Psoas muscle (tissue), 8 donors: Measurements from ENCODE around the gene SPDYE4. TPM values are rescaled to one million over a fixed set of nuclear protein-coding genes. Genes with fewer than 3 reads are reported as not detected.

Experiments used
- ATAC-seq, 4 donors: fragments of 200-7000 bp; cut with Tn5 transposase; one replicate each; pipeline ENCODE4 v1.9.1; 2020; ENCODE audit warnings: moderate library complexity in 3 of 4, mild to moderate bottlenecking in 2 of 4
- DNase-seq, 2 donors: peaks; one replicate each; pipeline ENCODE4 v3.0.0-alpha.2; 2020
- H3K27ac ChIP-seq: fragments of 200-600 bp; one replicate; pipeline ENCODE4 v1.8.0; 2022
- H3K27me3 ChIP-seq, 3 donors: fragments of 200-600 bp in 1 of 3; one replicate each; pipeline versions ENCODE4 v1.6.1 to v1.8.0; 2013 to 2022; ENCODE audit warnings: low read length in 2 of 3, mild to moderate bottlenecking in 2 of 3, moderate library complexity in 1 of 3; ENCODE audit not compliant: insufficient read depth in 3 of 3
- H3K36me3 ChIP-seq, 2 donors: fragments of 200-600 bp in 1 of 2; one replicate each; pipeline versions ENCODE4 v1.6.1 to v1.8.0; 2013 to 2022; ENCODE audit warnings: low read depth in 1 of 2, mild to moderate bottlenecking in 1 of 2, moderate library complexity in 1 of 2; ENCODE audit not compliant: insufficient read depth in 1 of 2
- H3K4me1 ChIP-seq: fragments of 200-600 bp; one replicate; pipeline ENCODE4 v1.8.0; 2022
- H3K4me3 ChIP-seq: fragments of 200-600 bp; one replicate; pipeline ENCODE4 v1.8.0; 2022; ENCODE audit warnings: mild to moderate bottlenecking
- H3K9me3 ChIP-seq: fragments of 200-600 bp; one replicate; pipeline ENCODE4 v1.8.0; 2022
- WGBS, 3 donors: extraction: QIAGEN DNeasy Blood & Tissue Kit; methylation state at CpG; one replicate each; pipeline versions ENCODE4 v1.1.6 to v1.1.7; 2013; 5-methylcytosine and 5-hydroxymethylcytosine counted together
- intact Hi-C, 2 donors: fragments of 100-400 bp; cut with DNase I; formaldehyde crosslinking; loops; one replicate each; pipeline versions ENCODE4 v1.11.0 to v1.14.2; 2022
- polyA plus RNA-seq, 3 donors: library from polyadenylated mRNA; stranded (reverse); fragments of 200-250 nt; gene quantifications; one replicate each; pipeline ENCODE4 v1.2.3, GENCODE V29; 2013
- total RNA-seq, 4 donors: library from RNA; stranded (reverse); fragmentation: NEBNext Ultra II Directional in 2 of 4; extraction: Animal tissue kit (Norgen Biotek cat#: 25700) in 2 of 4; gene quantifications; one replicate each; pipeline versions ENCODE4 v1.2.1 to v1.2.4, GENCODE V29; 2021 to 2023
- TF ChIP-seq, protein P1 (sequence below): fragments of 200-600 bp; IDR thresholded peaks from one replicate; pipeline ENCODE4 v1.8.0; 2022; ENCODE audit warnings: antibody characterized with exemption
- donor health status: healthy with polysubstance abuse.
- donor health status: DM: no; HTN: no; CAD: no; lungs with moderate emphysema.
- donor health status: Bipolar disorder and iron deficiency.
- donor health status: healthy.
- donor health status: DM: yes; HTN: yes; CAD: no.
- donor health status: DM: no; HTN: no; CAD: no.
- donor health status: DM: no; HTN: no; CAD: no.
- donor health status: DM: yes; HTN: yes; CAD: no.

The SPDYE4 gene
- total and polyA plus RNA-seq, 7 donors: not detected

DNA sequence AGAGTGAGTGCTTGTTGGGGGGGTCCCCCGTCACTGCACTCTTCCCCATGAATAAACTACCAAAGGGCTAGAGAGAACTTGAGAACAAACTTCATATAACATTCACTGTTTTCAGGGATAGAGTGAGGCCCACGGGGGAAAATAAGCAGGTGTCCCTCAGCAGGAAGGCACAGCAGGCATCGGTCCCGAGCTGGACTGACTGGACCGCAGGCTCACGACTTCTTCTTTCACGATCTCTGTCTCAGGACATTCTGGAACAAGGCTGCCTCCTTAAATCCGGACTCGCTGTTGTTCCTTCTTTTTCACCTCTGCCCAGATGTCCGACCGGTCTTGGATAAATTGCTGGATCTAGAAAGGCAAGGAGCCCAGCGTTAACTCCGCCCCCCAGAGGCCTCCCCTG, 28.5 kb downstream of the SPDYE4 start:
- no peak for ATAC-seq
- no peaks in the 10 kb centered on the region for H3K9me3 ChIP-seq
- no peak overlapping the region for H3K4me3 ChIP-seq
- no peak overlapping the region for H3K27ac ChIP-seq
- H3K36me3 ChIP-seq: no peaks in the 10 kb centered on the region
- DNase-seq: no peak
- H3K27me3 ChIP-seq: no peaks in the 10 kb centered on the region
- WGBS, 3 donors: 78 to 84% (median 81%) methylated on average over 13 of the region's 13 CpGs
- no peaks in the 10 kb centered on the region for H3K4me1 ChIP-seq
- intact Hi-C loops: no loop called here
- TF ChIP-seq, protein P1, sequence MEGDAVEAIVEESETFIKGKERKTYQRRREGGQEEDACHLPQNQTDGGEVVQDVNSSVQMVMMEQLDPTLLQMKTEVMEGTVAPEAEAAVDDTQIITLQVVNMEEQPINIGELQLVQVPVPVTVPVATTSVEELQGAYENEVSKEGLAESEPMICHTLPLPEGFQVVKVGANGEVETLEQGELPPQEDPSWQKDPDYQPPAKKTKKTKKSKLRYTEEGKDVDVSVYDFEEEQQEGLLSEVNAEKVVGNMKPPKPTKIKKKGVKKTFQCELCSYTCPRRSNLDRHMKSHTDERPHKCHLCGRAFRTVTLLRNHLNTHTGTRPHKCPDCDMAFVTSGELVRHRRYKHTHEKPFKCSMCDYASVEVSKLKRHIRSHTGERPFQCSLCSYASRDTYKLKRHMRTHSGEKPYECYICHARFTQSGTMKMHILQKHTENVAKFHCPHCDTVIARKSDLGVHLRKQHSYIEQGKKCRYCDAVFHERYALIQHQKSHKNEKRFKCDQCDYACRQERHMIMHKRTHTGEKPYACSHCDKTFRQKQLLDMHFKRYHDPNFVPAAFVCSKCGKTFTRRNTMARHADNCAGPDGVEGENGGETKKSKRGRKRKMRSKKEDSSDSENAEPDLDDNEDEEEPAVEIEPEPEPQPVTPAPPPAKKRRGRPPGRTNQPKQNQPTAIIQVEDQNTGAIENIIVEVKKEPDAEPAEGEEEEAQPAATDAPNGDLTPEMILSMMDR: no peak

DNA sequence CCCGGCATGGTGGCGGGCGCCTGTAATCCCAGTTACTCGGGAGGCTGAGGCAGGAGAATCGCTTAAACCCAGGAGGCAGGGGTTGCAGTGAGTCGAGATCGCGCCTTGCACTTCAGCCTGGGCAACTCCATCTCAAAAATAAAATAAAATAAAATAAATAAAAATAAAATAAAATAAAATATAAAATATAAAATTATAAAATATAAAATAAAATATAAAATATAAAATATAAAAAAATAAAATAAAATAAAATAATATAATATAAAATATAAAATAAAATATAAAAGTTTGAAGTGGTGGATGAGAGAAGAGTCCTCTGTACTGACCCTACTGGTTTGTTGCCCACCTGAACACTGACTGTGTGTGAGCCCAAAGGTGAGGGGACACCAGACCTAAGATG, 28.9 kb downstream of the SPDYE4 start:
- DNase-seq (no peak), ATAC-seq (no peak)
- H3K27me3 ChIP-seq: no peaks in the 10 kb centered on the region
- TF ChIP-seq, protein P1: no peak
- 83 to 97% (median 86%) methylated on average over 8 of the region's 8 CpGs for WGBS, 3 donors
- no peak overlapping the region for H3K4me3 ChIP-seq
- H3K4me1 ChIP-seq: no peaks in the 10 kb centered on the region
- intact Hi-C loops: no loop called here
- H3K27ac ChIP-seq: no peak overlapping the region
- no peaks in the 10 kb centered on the region for H3K9me3 ChIP-seq
- H3K36me3 ChIP-seq: no peaks in the 10 kb centered on the region

DNA sequence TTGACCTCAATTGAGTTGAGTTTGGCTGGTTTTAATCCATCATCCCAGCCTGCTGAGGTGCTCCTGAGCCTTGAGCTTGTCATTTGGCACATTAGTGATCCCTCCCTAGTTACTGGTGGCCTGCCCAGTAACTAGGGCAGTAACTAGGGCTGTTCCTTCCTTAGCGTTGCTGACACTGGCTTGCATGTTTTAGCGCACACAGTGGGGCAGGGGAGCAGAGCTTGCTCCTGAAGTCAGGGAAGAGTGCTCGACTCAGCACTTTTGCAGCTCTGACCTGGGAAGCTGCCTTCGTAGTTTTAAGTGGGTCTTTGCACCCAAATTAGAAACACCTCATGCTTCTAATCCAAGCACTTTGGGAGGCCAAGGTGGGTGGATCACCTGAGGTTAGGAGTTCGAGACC, 29.4 kb downstream of the SPDYE4 start:
- no peaks in the 10 kb centered on the region for H3K9me3 ChIP-seq
- H3K27ac ChIP-seq: no peak overlapping the region
- H3K4me3 ChIP-seq: no peak overlapping the region
- WGBS, 3 donors: 71 to 75% (median 74%) methylated on average over 5 of the region's 5 CpGs
- DNase-seq (no peak), ATAC-seq (no peak)
- intact Hi-C loops: no loop called here
- TF ChIP-seq, protein P1: no peak
- no peaks in the 10 kb centered on the region for H3K36me3 ChIP-seq
- H3K27me3 ChIP-seq: no peaks in the 10 kb centered on the region
- H3K4me1 ChIP-seq: no peaks in the 10 kb centered on the region

DNA sequence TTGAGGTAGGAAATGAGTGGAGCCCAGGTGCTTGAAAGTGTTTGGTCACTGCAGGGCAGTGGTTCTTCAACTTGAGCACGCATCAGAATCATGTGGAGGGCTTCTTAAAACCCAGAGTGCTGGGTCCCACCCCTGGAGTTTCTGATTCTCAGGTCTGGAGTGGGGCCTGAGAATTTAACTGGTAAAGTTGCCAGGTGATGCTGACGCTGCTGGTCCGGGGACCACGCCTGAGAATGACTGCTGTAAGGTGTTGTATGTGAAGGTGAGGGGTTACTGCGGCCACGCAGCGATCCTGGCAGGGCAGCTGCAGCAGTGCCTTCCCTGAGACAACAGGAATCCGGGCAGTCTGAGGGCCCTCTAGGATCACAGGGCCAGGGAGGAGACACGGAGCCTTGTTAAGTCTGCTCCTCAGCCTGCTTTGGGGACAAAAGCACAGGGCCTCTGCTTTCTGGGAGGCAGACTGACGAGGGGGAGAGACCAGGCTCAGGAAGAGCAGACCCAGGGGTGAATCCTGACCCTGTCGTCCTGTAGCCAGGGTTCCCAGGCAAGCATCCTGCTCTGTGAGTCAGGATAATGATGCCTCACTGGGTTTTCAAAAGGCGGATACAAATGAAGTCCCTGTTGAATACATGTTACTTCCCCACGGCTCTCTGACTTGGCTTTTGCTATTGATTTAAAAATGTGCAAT, 30.0 kb downstream of the SPDYE4 start:
- TF ChIP-seq, protein P1: no peak
- no peaks in the 10 kb centered on the region for H3K27me3 ChIP-seq
- no peak overlapping the region for H3K27ac ChIP-seq
- H3K9me3 ChIP-seq: no peaks in the 10 kb centered on the region
- 75 to 83% (median 76%) methylated on average over 13 of the region's 13 CpGs for WGBS, 3 donors
- no peaks in the 10 kb centered on the region for H3K4me1 ChIP-seq
- intact Hi-C loops: no loop called here
- H3K4me3 ChIP-seq: no peak overlapping the region
- no peaks in the 10 kb centered on the region for H3K36me3 ChIP-seq
- ATAC-seq (no peak), DNase-seq (no peak)

DNA sequence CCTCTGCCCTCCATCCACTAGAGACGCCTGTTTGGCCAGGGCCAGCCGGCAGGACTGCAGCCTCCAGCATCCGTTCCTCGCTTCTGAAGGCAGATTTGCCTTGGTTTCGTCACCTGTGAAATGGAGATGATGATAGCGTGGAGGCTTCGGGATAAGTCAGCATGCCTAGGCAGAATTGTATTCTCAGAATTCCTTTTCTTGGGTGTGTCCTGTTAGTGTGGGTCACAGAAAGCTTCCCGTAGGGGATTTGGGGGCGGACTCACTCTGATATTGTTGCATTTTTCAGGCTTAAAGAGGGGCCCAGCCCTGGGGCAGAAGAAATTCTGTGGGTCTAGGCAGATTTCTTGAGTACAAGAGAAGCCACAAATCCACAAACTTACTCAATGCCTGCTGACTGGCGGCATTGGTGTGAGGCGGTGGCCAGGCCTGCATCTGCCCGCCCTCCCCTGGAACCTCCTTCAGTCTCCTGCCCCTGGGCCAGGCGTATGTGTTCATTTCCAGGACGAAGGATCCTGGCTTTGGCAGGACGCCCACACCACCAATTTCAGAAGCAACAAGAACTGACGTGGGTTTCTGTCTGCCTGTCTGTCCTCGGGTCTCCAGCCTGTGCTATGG, 31.3 kb downstream of the SPDYE4 start:
- no peak for DNase-seq

More for the DNA sequence above, 31.3 kb downstream of the SPDYE4 start:
- Histone ChIP-seq H3K36me3 (no peaks in the 10 kb centered on the region), H3K27ac (no peak overlapping the region), H3K9me3 (no peaks in the 10 kb centered on the region), H3K4me1 (no peaks in the 10 kb centered on the region), H3K4me3 (no peak overlapping the region), H3K27me3 (no peaks in the 10 kb centered on the region)
- no peak for ATAC-seq
- TF ChIP-seq, protein P1: no peak
- WGBS, 3 donors: 55 to 66% (median 62%) methylated on average over 17 of the region's 17 CpGs
- intact Hi-C loops: no loop called here
